ENCODE results near the gene AKT3. TPM values are rescaled to one million over a fixed set of nuclear protein-coding genes. Genes with fewer than 3 reads are reported as not detected.
A peak's percentile ranks its signal among the peaks of the same experiment; 100 is the strongest.

AKT3 gene
- total and polyA plus RNA-seq, 2 experiments from 2014 or later = 3.5 to 13.0 TPM

- Histone ChIP-seq H3K4me1 (ENCODE audit: insufficient read depth) (no peaks in the 10 kb centered on the region), H3K27ac (no peak overlapping the region), H3K9me3 (ENCODE audit: low read depth) (peaks cover 3% of the 10 kb centered on the region), H3K4me3 (no peak overlapping the region), H3K9me2 (replicated peaks; ENCODE audit: insufficient read depth) (no peaks in the 10 kb centered on the region), H4K20me1 (ENCODE audit: insufficient read depth, poor library complexity, severe bottlenecking) (no peaks in the 10 kb centered on the region), H2AFZ (no peak overlapping the region), H3K27me3 (no peaks in the 10 kb centered on the region), H3K36me3 (replicated peaks; ENCODE audit: insufficient read depth, low read depth) (no peaks in the 10 kb centered on the region), H3K4me2 (no peak overlapping the region), H3K79me2 (no peaks in the 10 kb centered on the region)
- peak; percentile 3 for DNase-seq (ENCODE audit: low spot score)
- no peak for TF ChIP-seq EZH2 (IDR thresholded peaks at IDR 0.05; ENCODE audit: borderline replicate concordance)
- TF ChIP-seq, protein P1, sequence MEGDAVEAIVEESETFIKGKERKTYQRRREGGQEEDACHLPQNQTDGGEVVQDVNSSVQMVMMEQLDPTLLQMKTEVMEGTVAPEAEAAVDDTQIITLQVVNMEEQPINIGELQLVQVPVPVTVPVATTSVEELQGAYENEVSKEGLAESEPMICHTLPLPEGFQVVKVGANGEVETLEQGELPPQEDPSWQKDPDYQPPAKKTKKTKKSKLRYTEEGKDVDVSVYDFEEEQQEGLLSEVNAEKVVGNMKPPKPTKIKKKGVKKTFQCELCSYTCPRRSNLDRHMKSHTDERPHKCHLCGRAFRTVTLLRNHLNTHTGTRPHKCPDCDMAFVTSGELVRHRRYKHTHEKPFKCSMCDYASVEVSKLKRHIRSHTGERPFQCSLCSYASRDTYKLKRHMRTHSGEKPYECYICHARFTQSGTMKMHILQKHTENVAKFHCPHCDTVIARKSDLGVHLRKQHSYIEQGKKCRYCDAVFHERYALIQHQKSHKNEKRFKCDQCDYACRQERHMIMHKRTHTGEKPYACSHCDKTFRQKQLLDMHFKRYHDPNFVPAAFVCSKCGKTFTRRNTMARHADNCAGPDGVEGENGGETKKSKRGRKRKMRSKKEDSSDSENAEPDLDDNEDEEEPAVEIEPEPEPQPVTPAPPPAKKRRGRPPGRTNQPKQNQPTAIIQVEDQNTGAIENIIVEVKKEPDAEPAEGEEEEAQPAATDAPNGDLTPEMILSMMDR (IDR thresholded peaks at IDR 0.05; ENCODE audit: poor library complexity) = no peak
- no peak for TF ChIP-seq EZH2phosphoT487 (IDR thresholded peaks at IDR 0.05; ENCODE audit: low read depth, severe bottlenecking, unreplicated experiment)
- 80% methylated on average over 1 of the region's 1 CpG for WGBS (ENCODE audit: low lambda C conversion rate, missing lambda C conversion rate)
Observed at GRCh38 chr1:243562473-243562872, 287.6 kb downstream of the AKT3 start.

DNA sequence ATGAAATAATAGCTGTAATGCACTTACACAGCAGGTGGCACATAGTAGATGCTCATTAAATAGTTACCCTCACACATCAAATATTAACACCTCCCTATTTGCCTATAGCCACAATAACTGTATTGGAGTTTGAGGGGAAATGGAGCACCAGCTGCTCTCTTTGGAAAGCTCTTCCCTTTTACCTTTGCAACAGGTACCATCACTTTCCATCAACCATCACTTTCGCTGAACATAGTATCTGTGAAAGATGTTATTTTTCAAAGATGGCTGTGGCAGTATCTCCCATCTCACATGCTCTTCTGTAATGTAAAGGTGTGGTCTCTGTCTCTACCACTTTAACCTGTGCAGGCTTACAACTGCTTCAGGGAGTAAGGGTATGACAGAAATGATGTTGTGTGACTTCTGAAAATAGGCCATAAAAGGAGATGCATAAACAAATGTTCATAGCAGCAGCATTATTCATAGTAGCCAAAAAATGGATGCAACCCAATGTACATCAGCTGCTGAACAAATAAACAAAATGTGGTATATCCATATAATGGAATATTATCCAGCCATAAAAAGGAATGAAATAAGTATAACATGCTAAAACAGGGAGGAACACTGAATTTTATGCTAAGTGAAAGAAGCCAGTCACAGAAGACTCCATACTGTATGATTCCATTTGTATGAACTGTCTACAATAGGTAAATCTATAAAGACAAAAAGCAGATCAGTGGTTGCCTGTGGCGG lies 288.3 kb downstream of the AKT3 start:
- Histone ChIP-seq H3K9me3 (ENCODE audit: low read depth) (peaks cover 3% of the 10 kb centered on the region), H3K4me2 (no peak overlapping the region), H3K4me3 (no peak overlapping the region), H3K79me2 (no peaks in the 10 kb centered on the region), H3K27me3 (no peaks in the 10 kb centered on the region), H4K20me1 (ENCODE audit: insufficient read depth, poor library complexity, severe bottlenecking) (no peaks in the 10 kb centered on the region), H3K9me2 (replicated peaks; ENCODE audit: insufficient read depth) (no peaks in the 10 kb centered on the region), H3K4me1 (ENCODE audit: insufficient read depth) (no peaks in the 10 kb centered on the region), H3K36me3 (replicated peaks; ENCODE audit: insufficient read depth, low read depth) (no peaks in the 10 kb centered on the region), H3K27ac (no peak overlapping the region), H2AFZ (no peak overlapping the region)
- WGBS (ENCODE audit: low lambda C conversion rate, missing lambda C conversion rate) = 97% methylated on average over 2 of the region's 2 CpGs
- TF ChIP-seq, protein P1 (IDR thresholded peaks at IDR 0.05; ENCODE audit: poor library complexity) = no peak
- TF ChIP-seq EZH2 (IDR thresholded peaks at IDR 0.05; ENCODE audit: borderline replicate concordance) (no peak), EZH2phosphoT487 (IDR thresholded peaks at IDR 0.05; ENCODE audit: low read depth, severe bottlenecking, unreplicated experiment) (no peak)
- DNase-seq (ENCODE audit: low spot score) = no peak

- H3K9me3 ChIP-seq (ENCODE audit: low read depth) = peaks cover 3% of the 10 kb centered on the region
- H3K4me1 ChIP-seq (ENCODE audit: insufficient read depth) = no peaks in the 10 kb centered on the region
- 71% methylated on average over 7 of the region's 7 CpGs for WGBS (ENCODE audit: low lambda C conversion rate, missing lambda C conversion rate)
- no peak for TF ChIP-seq EZH2 (IDR thresholded peaks at IDR 0.05; ENCODE audit: borderline replicate concordance)
- TF ChIP-seq, protein P1 (IDR thresholded peaks at IDR 0.05; ENCODE audit: poor library complexity) = no peak
- TF ChIP-seq EZH2phosphoT487 (IDR thresholded peaks at IDR 0.05; ENCODE audit: low read depth, severe bottlenecking, unreplicated experiment) = no peak
- no peak for DNase-seq (ENCODE audit: low spot score)
- no peak overlapping the region for H3K27ac ChIP-seq
- no peaks in the 10 kb centered on the region for H4K20me1 ChIP-seq (ENCODE audit: insufficient read depth, poor library complexity, severe bottlenecking)
- H3K27me3 ChIP-seq = no peaks in the 10 kb centered on the region
- no peak overlapping the region for H3K4me3 ChIP-seq
- H2AFZ ChIP-seq = no peak overlapping the region
- H3K9me2 ChIP-seq (replicated peaks; ENCODE audit: insufficient read depth) = no peaks in the 10 kb centered on the region
- H3K4me2 ChIP-seq = no peak overlapping the region
- H3K36me3 ChIP-seq (replicated peaks; ENCODE audit: insufficient read depth, low read depth) = no peaks in the 10 kb centered on the region
- H3K79me2 ChIP-seq = no peaks in the 10 kb centered on the region
Observed at GRCh38 chr1:243559575-243560162, 290.4 kb downstream of the AKT3 start.
